ENCODE measurements around the gene RSPRY1. TPM values are rescaled to one million over a fixed set of nuclear protein-coding genes. Genes with fewer than 3 reads are reported as not detected.

Gene RSPRY1
- total RNA-seq, 1 donor from 2014 or later = 46.6 TPM

DNA sequence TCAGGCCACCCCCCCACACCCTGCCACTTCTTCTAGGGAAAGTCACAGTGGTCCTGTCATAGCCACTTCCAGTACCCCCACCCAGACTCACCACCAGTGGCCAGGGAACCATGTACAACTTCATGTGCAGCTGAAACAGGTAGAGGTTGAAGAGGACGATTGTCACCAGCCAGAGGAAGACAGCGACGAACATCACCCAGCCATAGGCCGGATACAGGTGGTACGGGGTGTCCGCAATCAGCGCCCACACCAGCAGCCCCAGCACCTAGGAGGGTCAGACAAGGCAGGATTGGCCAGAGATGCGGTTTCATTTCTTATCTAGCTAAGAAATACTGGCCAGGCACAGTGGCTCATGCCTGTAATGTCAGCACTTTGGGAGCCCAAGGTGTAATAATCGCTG, 75.7 kb downstream of the RSPRY1 start:
- Histone ChIP-seq H3K27me3 (no peaks in the 10 kb centered on the region), H3K27ac (no peak overlapping the region)

DNA sequence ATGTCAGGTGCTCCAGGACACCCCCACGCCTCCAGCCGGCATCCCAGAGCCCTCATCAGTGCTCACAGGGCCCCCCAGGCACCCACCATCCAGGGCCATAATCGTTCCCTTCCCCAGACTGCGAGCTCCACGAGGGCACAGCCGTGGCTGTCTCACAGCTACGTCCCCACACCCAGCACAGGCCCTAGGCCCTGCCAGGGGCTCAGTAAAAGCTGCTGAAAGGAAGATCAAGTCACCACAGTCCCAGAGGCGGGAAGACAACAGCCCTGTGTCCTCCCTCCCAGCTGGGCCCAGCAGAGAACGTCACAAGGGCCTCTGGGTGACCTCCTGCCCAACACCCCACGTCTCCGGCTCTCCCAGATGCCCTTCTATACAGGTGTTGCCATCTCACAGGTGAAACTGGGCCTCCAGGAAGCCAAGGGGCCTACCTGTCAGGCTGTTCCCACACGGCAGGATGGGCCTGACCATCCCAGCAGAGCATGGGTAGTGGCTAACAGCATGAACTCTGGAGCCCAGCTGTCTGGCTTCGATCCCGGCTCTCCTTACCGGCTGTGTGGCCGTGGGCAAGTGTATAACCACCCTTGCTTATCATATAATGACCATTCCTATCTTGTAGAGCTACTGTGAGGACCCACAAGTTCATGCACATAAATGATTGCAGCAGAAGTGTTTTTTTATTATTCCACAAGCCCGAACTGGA, 76.9 kb downstream of the RSPRY1 start:
- no peaks in the 10 kb centered on the region for H3K79me2 ChIP-seq (ENCODE audit: low read depth)
- no peak overlapping the region for H2AFZ ChIP-seq (replicated peaks)
- Mint-ChIP-seq H3K36me3 (no peaks in the 10 kb centered on the region), H3K4me1 (peaks cover 45% of the 10 kb centered on the region), H3K9me3 (no peaks in the 10 kb centered on the region), H3K27ac (peak overlapping the region; percentile 90), H3K4me3 (no peak overlapping the region), H3K27me3 (ENCODE audit: insufficient read depth, low read depth) (peaks cover 6% of the 10 kb centered on the region)
- no peak for TF ChIP-seq EZH2phosphoT487 (IDR thresholded peaks at IDR 0.05)
- TF ChIP-seq EZH2 (IDR thresholded peaks at IDR 0.05) = no peak
- no peak for TF ChIP-seq CTCF (IDR thresholded peaks at IDR 0.05)
- H3K4me3 ChIP-seq = no peak overlapping the region
- H3K9ac ChIP-seq = no peak overlapping the region
- no peak for DNase-seq (ENCODE audit: low spot score)
- H3F3A ChIP-seq (ENCODE audit: low read depth) = peaks cover 22% of the 10 kb centered on the region
- no peaks in the 10 kb centered on the region for H3K27me3 ChIP-seq
- H3K9me3 ChIP-seq (ENCODE audit: low read depth) = no peaks in the 10 kb centered on the region
- H3K36me3 ChIP-seq = no peaks in the 10 kb centered on the region
- H4K20me1 ChIP-seq (ENCODE audit: low read depth) = no peaks in the 10 kb centered on the region
- H3K4me2 ChIP-seq = no peak overlapping the region
- H3K27ac ChIP-seq = no peak overlapping the region
- peaks cover 21% of the 10 kb centered on the region for H3K4me1 ChIP-seq

More for the DNA sequence above, 75.7 kb downstream of the RSPRY1 start:
- Mint-ChIP-seq H3K27me3 (ENCODE audit: insufficient read depth, low read depth) (peaks cover 4% of the 10 kb centered on the region), H3K36me3 (no peaks in the 10 kb centered on the region), H3K4me1 (peaks cover 41% of the 10 kb centered on the region), H3K27ac (peak overlapping the region; percentile 35), H3K4me3 (no peak overlapping the region), H3K9me3 (no peaks in the 10 kb centered on the region)
- Histone ChIP-seq H3K9me3 (ENCODE audit: low read depth) (no peaks in the 10 kb centered on the region), H3K9ac (no peak overlapping the region), H4K20me1 (ENCODE audit: low read depth) (no peaks in the 10 kb centered on the region), H3K4me2 (no peak overlapping the region), H3K4me1 (peaks cover 21% of the 10 kb centered on the region), H3K79me2 (ENCODE audit: low read depth) (no peaks in the 10 kb centered on the region), H3K4me3 (no peak overlapping the region), H3K36me3 (no peaks in the 10 kb centered on the region), H3F3A (ENCODE audit: low read depth) (peaks cover 22% of the 10 kb centered on the region), H2AFZ (replicated peaks) (no peak overlapping the region)
- no peak for TF ChIP-seq CTCF (IDR thresholded peaks at IDR 0.05)
- no peak for TF ChIP-seq EZH2 (IDR thresholded peaks at IDR 0.05)
- TF ChIP-seq EZH2phosphoT487 (IDR thresholded peaks at IDR 0.05) = no peak
- DNase-seq (ENCODE audit: low spot score) = no peak

DNA sequence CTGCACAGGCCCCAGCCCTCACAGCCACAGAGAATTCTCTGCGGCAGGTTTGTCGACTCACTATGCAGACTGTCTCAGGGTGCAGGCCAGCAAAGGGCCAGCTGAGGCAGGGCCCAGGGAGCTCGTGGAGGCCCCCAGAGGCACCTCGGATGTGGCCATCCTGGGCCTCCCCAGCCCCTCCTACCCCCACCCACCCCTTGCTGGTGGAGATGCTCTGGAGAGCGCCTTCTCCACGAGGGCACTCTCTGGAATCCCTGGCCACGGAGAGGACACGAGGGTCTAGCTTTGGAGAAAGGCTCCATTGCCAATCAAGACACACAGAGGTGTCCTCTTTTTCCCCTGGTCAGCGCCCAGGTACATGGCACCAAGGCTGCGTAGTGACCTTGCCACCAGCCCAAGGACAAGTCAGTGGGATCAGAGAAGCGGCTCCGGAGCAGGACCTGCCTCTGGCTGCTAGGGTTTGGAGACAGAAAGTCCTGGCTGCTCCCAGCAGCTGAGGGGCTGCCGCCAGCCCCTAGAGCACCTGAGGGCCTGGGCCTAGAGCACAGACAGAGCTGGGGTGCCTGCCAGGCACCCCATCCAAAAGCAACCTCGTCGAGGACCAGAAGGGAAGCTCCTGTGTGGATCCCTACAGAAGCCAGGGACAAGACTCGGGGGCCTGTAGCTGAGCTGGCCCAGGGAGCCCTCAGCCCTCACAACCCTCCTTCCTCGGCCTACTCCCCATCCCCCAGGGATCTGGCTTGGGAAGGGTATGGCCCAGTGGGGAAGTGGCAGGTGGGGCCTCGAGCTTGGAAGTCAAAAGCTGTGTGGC, 77.6 kb downstream of the RSPRY1 start:
- no peak for DNase-seq (ENCODE audit: low spot score)
- Histone ChIP-seq H3K36me3 (no peaks in the 10 kb centered on the region), H3K4me1 (peaks cover 22% of the 10 kb centered on the region), H3K4me2 (no peak overlapping the region), H3F3A (ENCODE audit: low read depth) (peaks cover 22% of the 10 kb centered on the region), H2AFZ (replicated peaks) (no peak overlapping the region), H3K9ac (no peak overlapping the region), H3K9me3 (ENCODE audit: low read depth) (no peaks in the 10 kb centered on the region), H3K27ac (no peak overlapping the region), H3K27me3 (no peaks in the 10 kb centered on the region), H4K20me1 (ENCODE audit: low read depth) (no peaks in the 10 kb centered on the region), H3K79me2 (ENCODE audit: low read depth) (no peaks in the 10 kb centered on the region), H3K4me3 (no peak overlapping the region)
- H3K36me3 Mint-ChIP-seq = no peaks in the 10 kb centered on the region
- H3K4me1 Mint-ChIP-seq = peaks cover 42% of the 10 kb centered on the region
- peaks cover 6% of the 10 kb centered on the region for H3K27me3 Mint-ChIP-seq (ENCODE audit: insufficient read depth, low read depth)
- no peaks in the 10 kb centered on the region for H3K9me3 Mint-ChIP-seq
- no peak overlapping the region for H3K4me3 Mint-ChIP-seq
- TF ChIP-seq CTCF (IDR thresholded peaks at IDR 0.05) (no peak), EZH2 (IDR thresholded peaks at IDR 0.05) (no peak), EZH2phosphoT487 (IDR thresholded peaks at IDR 0.05) (no peak)
- no peak overlapping the region for H3K27ac Mint-ChIP-seq

Measured in neural progenitor cell (in vitro differentiated cells).